MM.1S (cell line): ENCODE measurements around the gene CASP5.

Experiments
- EZH2phosphoT487 ChIP-seq: fragments of 300-600 bp; sonication (generic); IDR thresholded peaks from 2 replicates; pipeline ENCODE4 v1.6.1; 2018; ENCODE audit warnings: antibody characterized with exemption, low read length
- TF ChIP-seq, protein P1 (sequence below): fragments of 300-600 bp; sonication (generic); IDR thresholded peaks from 2 replicates; pipeline ENCODE4 v1.5.1; 2016; ENCODE audit warnings: antibody characterized with exemption, low read length, mixed read lengths

DNA sequence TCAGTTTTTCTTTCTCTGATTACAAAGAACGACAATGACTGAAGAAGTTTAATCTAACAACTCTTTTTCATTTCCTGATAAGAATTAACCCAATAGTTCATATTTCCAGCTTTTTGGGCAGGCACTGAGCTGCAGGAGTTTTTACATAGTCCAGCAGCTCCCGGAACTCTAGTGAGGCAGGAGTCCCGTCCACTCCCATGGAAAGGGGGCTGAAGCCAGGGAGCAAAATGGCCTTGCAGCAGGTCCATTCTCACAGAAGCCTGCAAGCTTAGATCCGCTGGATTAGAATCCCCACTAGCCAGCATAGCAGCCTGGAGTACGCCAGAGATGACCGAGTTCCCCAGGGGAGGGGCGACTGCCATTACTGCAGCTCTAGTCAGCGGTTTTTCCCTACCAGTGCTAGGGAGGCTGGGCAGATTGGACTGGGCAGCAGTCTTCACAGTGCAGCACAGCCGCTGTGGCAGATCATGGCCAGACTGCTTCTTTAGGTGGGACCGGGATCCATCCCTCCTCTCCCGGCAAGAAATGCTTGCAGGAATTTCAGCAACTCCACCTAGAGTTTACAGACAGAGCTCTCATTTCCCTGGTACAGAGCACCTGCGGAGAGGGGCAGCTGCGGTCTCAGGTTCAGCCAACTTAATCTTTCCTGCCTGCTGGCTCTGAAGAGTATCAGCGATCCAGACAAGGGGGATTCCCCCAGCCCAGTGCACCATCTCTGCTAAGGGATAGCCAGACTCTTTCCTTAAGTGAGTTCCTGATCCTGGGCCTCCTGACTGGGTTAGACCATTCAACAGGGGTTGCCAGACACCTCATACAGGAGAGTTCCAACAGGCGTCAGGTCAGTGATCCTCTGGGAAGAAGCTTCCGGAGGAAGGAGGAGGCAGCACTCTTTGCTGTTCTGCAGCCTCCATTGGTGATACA, 53.9 kb downstream of the CASP5 start:
- TF ChIP-seq, protein P1, sequence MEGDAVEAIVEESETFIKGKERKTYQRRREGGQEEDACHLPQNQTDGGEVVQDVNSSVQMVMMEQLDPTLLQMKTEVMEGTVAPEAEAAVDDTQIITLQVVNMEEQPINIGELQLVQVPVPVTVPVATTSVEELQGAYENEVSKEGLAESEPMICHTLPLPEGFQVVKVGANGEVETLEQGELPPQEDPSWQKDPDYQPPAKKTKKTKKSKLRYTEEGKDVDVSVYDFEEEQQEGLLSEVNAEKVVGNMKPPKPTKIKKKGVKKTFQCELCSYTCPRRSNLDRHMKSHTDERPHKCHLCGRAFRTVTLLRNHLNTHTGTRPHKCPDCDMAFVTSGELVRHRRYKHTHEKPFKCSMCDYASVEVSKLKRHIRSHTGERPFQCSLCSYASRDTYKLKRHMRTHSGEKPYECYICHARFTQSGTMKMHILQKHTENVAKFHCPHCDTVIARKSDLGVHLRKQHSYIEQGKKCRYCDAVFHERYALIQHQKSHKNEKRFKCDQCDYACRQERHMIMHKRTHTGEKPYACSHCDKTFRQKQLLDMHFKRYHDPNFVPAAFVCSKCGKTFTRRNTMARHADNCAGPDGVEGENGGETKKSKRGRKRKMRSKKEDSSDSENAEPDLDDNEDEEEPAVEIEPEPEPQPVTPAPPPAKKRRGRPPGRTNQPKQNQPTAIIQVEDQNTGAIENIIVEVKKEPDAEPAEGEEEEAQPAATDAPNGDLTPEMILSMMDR: no peak
- no peak for TF ChIP-seq EZH2phosphoT487
